Activated T-helper 1 cell treated with anti-CD3 and anti-CD28 coated beads, Interleukin-2, amount 50 U/mL, for 16 hours (primary cell): ENCODE results near the gene UCP3.

Experiments
- DNase-seq, 2 donors: peaks; one replicate each; pipeline ENCODE4 v3.0.0-alpha.2; 2020; ENCODE audit warnings: low read depth in 1 of 2, low spot score in 1 of 2

Gene UCP3

DNA sequence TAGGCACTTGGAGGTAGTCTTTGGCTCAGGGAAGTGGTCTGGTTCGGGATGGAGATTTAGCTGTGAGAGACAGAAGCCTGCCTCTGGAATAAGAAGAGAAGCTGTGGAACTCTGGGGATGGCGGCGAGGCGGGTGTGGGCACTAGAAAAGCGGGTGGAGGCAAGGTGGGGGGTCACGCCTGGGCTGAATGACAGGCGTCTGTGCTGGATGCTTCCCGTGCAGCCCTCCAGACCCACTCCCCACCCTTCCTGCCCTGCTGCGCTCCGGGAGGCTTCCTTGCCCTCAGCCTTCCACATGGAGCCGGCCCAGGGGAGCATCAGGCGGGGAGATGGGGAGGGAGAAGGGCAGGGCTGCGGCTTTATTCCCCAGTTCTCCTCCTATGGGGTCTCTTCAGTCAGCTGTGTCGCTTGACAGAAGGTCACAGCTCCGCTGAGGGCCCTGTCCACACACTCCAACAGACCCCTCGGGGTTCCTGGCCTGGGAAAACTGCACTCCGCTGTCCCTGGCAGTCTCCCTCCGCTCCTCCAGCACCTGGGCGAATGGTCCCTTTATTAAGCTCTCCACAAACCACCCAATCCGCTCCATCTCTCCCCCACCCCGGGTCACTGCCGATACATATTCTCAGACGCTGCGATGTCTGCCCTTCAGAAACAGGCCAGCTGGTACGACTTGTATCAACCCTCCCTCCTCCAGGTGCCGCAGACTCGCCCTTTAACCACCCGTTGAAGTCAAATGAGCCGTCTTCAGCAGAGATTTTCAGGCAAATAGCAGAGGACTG, 51.8 kb downstream of the UCP3 start:
- DNase-seq: no peak

DNA sequence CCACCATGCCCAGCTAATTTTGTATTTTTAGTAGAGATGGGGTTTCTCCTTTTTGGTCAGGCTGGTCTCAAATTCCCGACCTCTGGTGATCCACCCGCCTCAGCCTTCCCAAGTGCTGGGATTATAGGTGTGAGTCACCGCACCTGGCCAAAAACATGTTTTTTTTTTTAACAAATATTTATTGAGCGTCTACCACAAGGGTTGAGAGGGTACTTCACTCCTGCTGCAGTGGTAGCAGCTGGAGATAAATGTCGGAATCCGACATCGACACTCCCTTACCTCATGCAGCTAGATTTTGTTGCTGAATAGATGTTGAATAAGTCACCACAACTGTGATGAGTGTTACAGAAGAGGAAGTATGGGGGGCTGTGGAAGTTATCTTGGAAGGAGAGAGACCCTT, 57.1 kb downstream of the UCP3 start:
- DNase-seq: no peak

DNA sequence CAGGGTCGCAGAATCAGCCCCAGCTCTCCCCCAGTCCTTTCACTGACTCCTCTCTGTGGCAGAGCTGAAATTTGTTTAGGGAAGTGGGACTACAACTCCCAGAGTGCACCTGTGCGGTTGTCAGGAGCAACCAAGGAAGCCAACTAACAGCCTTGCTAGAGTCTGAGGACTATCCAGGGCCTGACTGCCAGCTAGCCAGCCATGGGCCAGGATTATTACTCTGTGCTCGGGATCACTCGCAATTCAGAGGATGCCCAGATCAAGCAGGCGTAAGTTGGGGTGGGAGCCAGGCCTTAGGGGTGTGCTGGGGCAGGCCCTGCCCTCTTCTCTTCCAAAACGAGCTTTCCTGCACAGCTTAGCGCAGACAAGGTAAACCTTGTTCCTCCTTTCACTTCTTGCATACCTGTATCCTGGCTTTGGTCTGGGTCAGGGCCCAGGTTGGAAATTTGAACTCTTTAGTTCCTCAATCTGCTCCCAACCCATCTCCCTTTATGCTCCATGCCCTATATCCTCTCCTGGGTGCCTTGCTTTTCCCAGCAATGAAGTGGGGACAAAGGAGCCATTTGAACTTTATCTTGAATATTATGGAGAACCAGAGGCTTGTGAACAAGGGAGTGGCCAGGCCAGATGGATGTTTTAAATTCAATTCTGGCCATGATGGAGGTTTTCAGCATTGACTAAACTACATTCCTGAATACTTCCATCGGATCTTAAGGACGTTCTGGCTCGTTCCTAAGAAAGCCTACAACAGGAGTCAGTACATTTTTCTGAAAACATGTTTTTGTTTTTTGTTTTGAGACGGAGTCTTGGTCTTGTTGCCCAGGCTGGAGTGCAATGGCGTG, 57.8 kb downstream of the UCP3 start, which contains the start of gene DNAJB13:
DNAJB13 (plus strand) TSS at position 158 of the 842 bp plus-strand sequence; CDS start at position 202, 44 bp downstream.
- no peak for DNase-seq
